Fibroblast of skin of right quadriceps (primary cell): ENCODE data around the gene RNF157.
"Not testable (repeated sequence)": the region's sequence is repeated elsewhere in the genome, so short reads cannot be mapped to it uniquely, and the experiment has no call there.

ENCODE experiments used
- DNase-seq: peaks from one replicate; pipeline ENCODE4 v3.0.0-alpha.2; 2013

Gene RNF157

DNA sequence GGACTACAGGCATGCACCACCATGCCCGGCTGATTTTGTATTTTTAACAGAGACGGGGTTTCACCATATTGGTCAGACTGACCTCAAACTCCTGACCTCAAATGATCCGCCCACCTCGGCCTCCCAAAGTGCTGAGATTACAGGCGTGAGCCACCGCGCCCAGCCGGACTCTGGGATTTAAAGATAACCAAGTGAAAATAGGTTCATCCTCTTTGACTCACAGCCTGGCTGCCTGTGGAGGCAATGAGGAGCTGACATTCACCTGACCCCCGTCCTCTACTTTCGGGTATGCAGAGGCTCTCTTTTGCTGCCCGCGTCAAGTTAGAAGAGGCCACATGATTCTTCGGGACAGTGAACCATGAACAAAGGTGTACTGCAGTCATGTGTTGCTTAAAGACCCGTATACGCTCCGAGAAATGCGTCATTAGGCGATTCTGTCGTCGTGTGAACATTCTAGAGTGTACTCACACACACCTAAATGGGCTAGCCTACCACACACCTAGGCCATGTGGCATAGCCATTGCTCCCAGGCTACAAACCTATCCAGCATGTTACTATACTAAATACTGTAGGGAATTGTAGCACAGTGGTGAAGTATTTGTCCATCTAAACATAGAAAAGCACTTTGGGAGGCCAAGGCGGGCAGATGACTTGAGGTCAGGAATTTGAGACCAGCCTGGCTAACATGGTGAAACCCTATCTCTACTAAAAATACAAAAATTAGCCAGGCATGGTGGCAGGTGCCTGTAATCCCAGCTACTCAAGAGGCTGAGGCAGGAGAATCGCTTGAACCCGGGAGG lies 12.9 kb upstream of the RNF157 start:
- DNase-seq: not testable (repeated sequence)

DNA sequence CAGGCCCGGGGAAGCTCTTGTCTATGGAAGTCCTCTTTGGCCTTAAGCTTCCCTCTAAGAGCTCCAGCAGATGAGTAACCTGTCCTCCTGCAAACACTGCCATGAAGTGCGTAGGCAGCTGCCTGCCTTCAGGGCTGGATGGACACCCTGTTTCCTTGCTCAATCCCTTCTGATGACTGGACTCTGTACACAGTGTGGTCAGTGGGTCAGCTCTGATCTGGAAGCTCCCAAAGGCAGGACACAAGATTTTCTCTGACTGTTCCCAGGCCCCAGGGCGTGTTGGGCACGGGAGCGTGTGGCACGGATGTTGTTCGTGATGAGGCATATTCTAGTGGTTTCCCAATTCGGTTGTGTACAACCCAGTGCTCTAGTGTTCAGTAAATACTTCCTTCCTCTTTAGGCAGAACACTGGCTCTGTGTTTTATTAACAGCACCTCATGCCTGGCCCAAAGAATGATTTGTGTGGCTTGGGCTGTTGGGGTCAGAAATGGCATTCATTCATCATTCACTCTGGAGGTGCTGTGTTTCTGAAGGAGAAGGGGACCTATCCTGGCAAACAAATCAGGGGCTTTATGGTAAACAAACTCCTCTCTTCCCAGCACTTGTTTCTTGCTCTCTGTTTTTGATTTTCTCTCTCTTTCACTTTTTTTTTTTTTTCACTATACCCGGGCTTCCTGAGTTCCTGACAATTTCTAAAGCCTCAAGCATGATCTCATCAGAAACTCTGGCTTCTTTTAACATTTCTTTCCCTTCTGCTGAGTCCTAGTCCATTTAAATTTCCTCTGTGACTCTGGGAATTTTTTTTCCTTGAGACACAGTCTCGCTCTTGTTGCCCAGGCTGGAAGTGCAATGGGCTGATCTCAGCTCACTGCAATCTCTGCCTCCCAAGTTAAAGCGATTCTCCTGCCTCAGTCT lies 12.0 kb upstream of the RNF157 start:
- no peak for DNase-seq

DNA sequence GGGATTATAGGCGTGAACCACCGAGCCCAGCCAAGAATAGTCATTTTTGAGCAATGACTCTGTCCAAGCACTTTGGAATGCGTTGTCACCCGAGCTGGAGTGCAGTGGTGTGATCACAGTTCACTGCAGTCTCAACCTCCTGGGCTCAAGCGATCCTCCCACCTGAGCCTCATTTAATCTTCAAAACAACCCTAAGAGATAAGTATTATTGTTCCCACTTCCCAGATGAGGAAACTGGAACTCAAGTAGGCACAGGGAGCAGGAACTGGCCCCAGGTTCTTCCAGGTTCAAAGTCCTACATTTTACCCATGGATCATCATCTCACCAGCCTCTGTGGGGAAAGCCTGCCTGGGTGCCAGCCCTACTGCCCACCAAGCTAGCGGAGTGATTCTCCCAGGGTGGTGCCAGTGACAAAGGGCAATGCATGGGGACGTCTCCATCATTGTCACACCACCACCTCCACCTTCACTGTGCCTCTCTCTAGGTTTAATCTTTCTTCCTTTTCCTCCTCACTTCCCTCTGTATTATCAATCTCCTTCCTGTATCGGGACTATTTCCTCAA lies 11.3 kb upstream of the RNF157 start:
- DNase-seq: no peak

DNA sequence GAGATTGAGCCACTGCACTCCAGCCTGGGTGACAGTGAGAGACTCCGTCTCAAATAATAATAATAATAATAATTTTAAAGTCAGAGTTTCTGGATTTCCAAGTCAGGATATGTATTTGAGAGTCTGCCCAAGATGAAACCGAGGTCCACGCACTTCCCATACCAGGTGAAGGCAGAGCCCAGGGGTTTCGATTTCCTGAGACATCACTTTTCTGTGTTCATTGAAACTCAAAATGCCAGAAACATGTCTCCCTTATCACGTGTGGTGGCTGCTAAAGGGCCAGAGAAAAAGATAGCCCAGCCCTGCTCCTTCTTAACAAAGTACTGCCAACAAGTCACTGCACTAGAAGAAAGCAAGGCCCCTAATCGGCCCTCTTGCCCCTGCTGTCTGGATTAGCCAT lies 9.8 kb upstream of the RNF157 start:
- DNase-seq: no peak

DNA sequence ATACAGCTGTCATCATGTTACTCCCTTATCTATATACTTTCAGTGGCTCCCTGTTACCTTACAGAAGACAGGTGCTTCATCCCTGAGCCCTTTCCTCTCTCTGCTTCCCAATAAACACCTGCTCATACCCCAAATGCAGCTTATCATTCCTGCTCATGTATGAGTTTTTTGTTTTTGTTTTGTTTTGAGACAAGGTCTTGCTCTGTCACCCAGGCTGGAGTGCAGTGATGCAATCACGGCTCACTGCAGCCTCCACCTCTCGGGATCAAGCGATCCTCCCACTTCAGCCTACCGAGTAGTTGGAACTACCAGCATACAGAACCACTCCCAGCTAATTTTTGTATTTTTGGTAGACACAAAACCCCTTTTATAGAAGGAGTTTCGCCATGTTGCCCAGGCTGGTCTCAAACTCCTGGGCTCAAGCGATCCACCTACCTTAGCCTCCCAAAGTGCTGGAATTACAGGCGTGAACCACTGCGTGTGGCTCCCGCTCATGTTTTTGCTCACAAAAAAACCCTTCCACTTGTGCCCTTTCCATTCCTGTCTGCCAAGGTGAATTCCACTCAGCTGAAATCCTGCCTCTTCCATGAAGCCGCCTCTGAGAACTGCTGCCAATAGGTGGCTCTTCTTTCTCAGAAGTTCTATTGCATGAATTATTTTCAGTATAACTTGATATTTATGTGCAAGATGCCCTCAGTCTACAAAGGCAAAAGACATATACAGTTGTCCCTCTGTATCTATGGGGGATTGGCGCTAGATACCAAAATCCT lies 7.9 kb upstream of the RNF157 start:
- DNase-seq: no peak

DNA sequence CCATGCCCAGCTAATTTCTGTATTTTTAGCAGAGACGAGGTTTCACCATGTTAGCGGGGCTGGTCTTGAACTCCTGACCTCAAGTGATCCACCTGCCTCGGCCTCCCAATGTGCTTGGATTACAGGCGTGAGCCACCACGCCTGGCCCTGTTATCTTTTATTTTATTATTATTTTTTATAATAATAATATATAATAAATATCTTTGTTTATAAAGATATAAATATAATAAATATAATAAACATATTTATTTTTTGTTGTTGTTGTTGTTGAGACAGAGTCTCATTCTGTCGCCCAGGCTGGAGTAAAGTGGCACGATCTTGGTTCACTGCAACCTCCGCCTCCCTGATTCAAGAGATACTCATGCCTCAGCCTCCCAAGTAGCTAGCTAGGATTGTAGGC lies 7.0 kb upstream of the RNF157 start:
- DNase-seq: no peak

DNA sequence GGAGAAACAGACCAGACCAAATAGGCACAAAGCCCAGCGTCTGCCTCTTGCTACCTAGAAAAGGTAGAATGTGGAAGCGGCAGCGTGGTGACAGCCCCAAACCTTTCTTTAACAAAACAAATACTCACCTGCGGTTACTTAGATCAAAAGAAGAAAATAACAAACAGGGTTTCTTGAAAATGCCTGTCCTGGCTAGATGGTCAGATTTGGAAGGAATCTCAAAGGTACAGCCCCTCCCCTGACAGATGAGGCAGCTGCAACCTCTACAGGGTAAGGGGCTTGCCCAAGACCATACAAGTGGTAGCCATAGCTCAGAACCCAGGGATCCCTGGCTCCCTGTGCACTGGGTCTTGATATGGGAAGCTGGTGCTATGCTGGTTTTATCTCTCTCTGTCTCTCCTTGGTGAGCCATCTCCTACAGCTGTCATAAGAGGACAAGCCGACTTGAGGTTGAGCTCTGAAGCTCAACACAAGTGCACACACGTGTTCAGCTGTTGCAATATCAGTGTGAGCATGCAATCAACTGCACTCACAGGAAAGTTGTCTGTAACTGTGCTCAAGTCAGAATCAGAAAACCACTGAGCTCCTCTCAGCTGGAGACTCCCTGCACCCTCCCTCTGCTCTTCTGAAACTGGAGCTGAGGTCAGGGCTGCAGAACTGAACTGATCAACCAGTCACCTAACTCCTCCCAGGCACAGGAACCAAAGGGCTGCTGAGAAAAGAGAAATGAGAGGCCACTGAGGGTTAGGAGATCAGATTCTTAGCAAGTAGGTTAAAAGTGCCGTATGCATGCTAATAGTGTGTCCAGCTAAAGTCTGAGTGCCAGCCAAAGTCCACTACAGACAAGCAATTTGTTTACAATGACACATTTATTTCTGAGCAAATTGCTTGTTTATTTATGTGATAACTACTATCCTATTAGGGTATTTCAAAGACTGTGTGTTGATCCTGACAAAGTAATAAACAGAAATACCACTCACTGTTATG lies 6.1 kb upstream of the RNF157 start:
- DNase-seq: peak; percentile 48

DNA sequence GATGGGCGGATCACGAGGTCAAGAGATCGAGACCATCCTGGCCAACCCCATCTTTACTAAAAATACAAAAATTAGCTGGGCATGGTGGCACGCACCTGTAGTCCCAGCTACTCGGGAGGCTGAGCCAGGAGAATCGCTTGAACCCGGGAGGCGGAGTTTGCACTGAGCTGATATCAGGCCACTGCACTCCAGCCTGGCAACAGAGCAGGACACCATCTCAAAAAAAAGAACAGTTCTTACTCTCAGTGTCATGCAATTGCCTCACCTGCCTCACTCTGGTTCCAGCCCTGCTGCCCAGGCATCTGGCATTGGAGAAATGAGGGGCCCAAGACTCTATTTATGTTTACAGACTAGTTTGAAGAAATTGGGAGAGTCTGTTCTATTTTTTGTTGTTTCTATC lies 4.4 kb upstream of the RNF157 start:
- DNase-seq: not testable (repeated sequence)

DNA sequence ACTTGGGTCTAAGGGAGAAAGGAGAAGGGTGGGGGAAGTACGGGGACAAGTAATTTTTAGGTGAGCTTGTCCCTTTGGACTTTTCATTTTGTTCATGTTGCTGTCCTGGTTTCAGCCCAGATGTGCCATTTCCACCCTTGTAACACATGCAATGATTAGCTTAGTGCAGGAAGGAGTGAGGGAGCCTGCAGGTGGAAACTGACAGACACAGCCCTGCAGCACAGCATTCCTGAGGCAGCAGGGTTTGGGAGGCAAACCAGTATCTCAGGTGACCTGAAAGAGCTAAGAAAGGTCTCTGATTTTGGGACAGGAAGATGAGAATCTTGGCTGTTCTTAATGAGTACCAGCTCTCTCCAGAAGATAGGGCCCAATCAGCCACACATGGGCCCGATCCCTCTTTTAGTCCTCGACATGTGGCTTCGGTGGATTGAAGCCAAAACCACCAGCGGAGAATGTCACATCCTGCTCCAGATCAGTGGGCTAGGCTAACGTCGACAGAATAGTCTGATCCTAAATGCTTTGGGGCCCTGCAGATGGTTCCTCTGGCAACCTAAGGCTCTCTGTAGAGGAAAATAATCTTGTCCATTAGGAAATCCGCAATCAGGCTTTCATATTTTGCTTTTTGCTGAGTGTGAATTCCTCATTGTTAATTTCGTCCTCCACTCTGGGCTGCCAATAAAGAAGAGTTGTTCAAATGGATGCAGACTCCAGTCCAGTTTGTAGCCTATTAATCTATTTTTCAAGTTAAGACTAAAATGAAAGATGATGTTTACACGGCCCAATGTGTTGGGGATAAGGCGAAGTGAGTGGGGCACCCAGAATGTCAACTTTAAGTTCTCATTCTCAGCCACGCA lies 3.8 kb upstream of the RNF157 start:
- DNase-seq: peak; percentile 76

DNA sequence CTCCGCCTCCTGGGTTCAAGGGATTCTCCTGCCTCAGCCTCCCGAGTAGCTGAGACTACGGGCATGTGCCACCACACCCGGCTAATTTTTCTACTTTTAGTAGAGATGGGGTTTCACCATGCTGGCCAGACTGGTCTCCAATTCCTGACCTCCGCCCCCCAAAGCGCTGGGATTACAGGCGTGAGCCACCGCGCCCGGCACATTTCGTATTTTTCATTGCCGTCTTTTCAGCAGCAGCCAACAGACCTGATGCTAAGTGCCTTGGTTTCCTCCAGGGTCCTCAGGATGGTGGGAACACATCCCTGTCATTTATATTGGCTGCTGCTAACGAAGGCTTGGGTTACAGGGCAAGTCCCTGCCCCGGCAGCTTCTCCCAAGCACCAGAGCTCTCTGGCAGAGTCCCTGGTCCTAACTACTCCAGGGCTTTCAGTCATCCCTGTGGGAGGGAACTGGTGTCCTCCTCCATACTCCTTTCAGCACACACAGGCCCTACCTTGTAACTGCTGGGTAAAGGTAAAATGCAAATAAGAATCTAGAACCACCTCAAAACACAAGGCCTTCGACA lies 1.5 kb upstream of the RNF157 start:
- no peak for DNase-seq

DNA sequence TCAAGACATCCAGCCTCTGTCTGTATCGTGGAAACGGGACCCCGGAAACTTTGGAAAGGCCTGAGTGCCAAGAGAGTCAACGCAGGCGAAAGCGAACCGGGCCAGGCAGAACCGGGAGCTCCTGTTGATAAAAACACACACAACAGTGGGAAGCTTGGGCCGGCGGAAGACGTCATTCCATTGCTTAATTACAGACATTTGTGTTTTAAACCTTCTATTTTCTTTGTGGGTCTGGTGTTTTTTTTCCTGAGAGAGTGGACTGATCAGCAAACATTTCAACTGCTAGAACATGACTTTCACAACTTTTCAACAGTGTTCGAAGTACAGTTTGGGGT lies 878 bp upstream of the RNF157 start:
- no peak for DNase-seq

DNA sequence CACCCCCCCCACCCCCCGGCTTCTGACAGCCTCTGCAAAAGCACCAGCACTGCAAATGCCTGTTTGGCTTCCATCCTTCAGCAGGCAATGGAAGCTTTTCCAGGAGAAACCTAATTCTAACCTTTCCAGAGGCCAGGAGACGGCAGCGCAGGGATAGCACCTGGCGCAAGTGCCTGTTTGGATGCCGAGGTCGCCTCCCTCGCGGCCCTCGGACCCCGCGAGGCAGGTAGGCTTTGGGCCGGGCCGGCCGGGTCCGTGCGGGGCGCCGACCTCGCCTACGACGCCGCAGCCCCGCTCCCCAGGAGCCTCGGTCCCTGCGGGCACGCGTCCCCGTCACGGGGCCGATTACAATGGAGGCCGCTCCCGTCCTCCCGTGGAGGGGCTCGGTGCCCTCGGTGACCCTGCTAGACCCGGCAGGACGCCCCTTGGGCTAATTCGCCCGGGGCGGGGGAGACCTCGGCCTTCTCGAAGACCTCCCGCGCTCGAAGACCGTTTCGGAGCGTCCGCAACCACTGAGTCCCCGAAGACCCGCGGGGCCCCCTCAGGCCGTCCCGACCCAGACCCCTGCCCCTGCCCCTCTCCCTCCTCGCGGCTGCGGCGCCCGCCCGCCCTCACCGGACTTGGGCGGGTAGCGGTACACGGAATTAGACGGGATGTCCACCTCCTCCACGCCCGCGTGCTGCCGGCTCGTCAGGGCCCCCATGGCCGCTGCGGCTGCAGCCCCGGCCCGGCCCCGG lies 587 bp downstream of the RNF157 start:
- no peak for DNase-seq

DNA sequence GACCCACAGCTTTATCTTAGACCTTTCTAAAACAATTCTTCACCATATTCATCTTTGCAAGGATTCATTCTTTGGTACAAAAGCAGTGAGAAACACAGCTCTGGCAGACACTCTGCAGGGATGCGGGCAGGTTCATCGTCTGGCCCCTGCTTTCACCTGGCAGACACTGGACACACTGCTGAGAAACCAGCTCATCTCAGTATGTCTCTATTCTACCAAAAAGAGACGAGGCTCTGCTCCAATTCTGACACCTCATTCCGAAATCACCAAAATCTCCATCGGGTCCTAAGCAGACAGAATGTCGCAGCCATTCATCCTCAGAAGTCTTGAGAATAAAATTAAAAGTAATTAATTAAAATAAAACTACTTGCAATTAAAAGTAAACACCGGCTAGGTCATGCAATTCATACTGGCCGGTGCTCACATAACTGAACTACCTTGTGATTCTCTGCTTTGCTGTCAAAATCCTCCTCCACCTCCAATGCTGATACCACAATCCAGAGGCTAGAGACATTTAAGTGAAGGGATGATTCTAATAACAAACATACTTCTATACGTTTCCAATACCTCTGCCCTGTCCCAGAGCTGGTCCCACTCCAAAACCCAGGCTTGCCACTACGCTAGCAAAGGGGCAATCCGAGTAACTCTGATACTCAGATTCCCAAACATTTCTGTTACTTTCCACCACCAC lies 1.3 kb downstream of the RNF157 start:
- no peak for DNase-seq

DNA sequence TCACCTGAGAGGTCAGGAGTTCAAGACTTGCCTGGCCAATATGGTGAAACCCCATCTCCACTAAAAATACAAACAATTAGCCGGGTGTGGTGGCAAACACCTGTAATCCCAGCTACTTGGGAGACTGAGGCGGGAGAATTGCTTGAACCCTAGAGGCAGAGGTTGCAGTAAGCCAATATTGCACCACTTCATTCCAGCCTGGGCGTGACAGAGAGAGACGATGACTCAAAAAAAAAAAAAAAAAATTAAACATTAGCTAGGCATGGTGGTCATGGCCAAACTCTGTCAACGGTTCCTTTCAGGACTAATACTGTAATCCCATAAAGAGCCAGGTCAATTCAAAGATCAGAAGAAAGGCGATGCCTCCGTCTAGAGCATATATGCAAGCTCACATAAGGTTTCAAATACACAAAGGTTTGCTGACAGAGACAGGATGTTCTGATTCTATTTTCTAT lies 2.4 kb downstream of the RNF157 start:
- DNase-seq: no peak

DNA sequence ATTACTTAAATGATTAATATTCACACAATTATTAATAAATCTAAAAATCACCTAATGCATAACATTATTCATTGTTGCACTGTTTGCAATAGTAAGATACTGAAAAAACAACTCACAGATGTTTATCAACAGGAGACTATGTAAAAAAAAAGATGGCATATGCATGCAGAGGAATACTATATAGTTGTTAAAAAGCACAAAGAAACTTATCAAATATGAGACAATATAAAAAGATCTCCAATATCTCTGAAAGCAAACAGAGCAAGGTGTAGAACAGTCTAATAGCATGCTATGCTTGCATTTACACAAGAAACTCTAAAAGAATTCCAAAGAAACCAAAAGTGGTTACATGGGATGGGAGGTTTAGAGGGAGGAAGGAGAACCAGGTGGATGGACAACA lies 3.7 kb downstream of the RNF157 start:
- DNase-seq: no peak

DNA sequence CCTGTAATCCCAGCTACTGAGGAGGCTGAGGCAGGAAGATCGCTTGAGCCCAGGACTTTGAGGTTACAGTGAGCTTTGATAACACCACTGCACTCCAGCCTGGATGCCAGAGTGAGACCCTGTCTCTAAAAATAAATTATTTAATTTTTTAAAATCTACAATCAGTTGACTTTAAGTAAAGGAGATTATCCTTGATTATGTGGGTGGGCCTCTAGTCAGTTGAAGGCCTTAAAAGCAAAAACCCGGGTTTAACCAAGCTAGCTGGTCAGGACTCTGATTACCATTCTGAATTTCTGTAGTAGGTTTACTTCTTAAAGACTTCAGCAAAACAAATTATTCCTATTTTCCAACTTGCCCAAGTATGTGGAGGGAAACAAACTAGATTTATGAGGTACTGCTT lies 4.4 kb downstream of the RNF157 start:
- DNase-seq: no peak

DNA sequence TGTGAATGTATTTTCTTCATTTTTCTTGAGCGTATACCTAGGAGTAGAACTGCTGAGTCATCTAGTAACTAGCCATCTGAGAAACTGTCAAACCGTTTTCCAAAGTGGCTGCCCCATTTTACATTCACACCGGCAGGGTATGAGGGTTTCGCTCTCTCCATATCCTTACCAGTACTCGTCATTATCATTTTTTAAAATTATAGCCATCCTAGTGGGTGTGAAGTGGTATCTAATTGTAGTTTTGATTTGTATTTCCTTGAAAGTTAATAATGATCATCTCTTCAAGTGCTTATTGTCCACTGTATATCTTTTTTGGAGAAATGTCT lies 6.0 kb downstream of the RNF157 start:
- DNase-seq: peak; percentile 21

DNA sequence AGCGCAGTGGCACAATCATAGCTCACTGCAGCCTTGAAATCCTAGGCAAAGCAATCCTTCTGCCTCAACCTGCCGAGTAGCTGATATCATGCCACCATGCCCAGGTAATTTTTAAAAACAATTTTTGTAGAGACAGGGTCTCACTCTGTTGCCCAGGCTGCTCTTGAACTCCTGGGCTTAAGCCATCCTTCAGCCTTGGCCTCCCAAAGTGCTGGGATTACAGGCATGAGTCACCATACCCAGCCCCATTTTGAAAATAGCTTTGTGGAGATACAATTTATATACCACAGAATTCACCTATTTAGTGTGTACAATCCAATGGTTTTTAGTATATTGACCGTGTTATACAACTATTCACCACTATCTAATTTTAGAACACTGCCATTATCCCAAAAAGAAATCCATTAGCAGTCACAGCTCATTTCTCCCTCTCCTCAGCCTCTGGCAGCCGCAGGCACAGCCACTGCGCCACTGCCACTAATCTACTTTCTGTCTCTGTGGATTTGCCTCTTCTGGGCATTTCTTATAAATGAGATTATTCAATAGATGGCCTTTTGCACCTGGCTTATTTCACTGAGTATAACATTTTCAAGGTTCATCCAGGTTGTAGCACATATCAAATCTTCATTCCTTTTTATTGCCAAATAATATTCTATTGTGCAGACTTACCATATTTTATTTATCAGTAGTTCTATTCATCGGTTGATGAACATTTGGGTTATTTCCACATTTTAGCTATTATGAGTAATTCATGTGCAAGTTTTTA lies 6.5 kb downstream of the RNF157 start:
- no peak for DNase-seq
